Eye (tissue), 1 donor: ENCODE measurements around the gene FRMD1.
"Not testable (repeated sequence)": the region's sequence is repeated elsewhere in the genome, so short reads cannot be mapped to it uniquely, and the experiment has no call there.

Experiments
- DNase-seq: peaks from one replicate; pipeline ENCODE4 v3.0.0-alpha.2; 2015

Gene FRMD1

GRCh38 chr6:168093634-168094033 lies 14.6 kb upstream of the FRMD1 start:
- DNase-seq: no peak

- no peak for DNase-seq
Measured at GRCh38 chr6:168093071-168093505, 14.1 kb upstream of the FRMD1 start.

GRCh38 chr6:168092541-168092940 lies 13.5 kb upstream of the FRMD1 start:
- DNase-seq: no peak

GRCh38 chr6:168091381-168092264 lies 12.6 kb upstream of the FRMD1 start:
- DNase-seq: no peak

GRCh38 chr6:168090706-168091105 lies 11.7 kb upstream of the FRMD1 start:
- no peak for DNase-seq

- no peak for DNase-seq
Measured at GRCh38 chr6:168090064-168090690, 11.2 kb upstream of the FRMD1 start.

GRCh38 chr6:168089186-168090063 lies 10.4 kb upstream of the FRMD1 start:
- DNase-seq: no peak

- peak; percentile 94 for DNase-seq
Measured at GRCh38 chr6:168088161-168089053, 9.4 kb upstream of the FRMD1 start.

- DNase-seq: no peak
Measured at GRCh38 chr6:168087436-168088160, 8.6 kb upstream of the FRMD1 start.

GRCh38 chr6:168086616-168087015 lies 7.6 kb upstream of the FRMD1 start:
- no peak for DNase-seq

- no peak for DNase-seq
Measured at GRCh38 chr6:168086066-168086465, 7.1 kb upstream of the FRMD1 start.

- DNase-seq: no peak
Measured at GRCh38 chr6:168084465-168085160, 5.6 kb upstream of the FRMD1 start.

GRCh38 chr6:168083514-168083885 lies 4.5 kb upstream of the FRMD1 start:
- DNase-seq: no peak

GRCh38 chr6:168082860-168083513 lies 4.0 kb upstream of the FRMD1 start:
- no peak for DNase-seq

- DNase-seq: no peak
Measured at GRCh38 chr6:168081858-168082546, 3.0 kb upstream of the FRMD1 start.

- no peak for DNase-seq
Measured at GRCh38 chr6:168080393-168081077, 1.5 kb upstream of the FRMD1 start.

- peak; percentile 28 for DNase-seq
Measured at GRCh38 chr6:168078175-168078942, 653 bp downstream of the FRMD1 start.

GRCh38 chr6:168077401-168077800 lies 1.6 kb downstream of the FRMD1 start:
- DNase-seq: not testable (repeated sequence)
